HCT116 (cell line): Measurements from ENCODE around the gene MSMB. TPM values are rescaled to one million over a fixed set of nuclear protein-coding genes. Genes with fewer than 3 reads are reported as not detected.

Experiments
- ATAC-seq: fragments of 200-7000 bp; cut with Tn5 transposase; 2 replicates; pipeline ENCODE4 v1.9.1; 2020; ENCODE audit warnings: mild to moderate bottlenecking, moderate library complexity
- BruUV-seq: library from RNA; stranded (reverse); fragments of 400-500 nt; replicated peaks from 2 replicates; lab custom pipeline; 2021; lab: Mats Ljungman, UMichigan
- CTCF ChIA-PET: fragments of 300-600 bp; sonication (Branson Sonifier 250); formaldehyde crosslinking; loops from one replicate; lab custom pipeline; 2021; ENCODE audit warnings: antibody characterized with exemption; lab: Charles Lee
- POLR2A ChIA-PET: fragments of 300-600, 350-600 bp; sonication (Branson Sonifier 250); formaldehyde crosslinking; loops from one replicate; lab custom pipeline; 2021; ENCODE audit warnings: antibody characterized with exemption; lab: Charles Lee
- RAD21 ChIA-PET, 2 experiments: fragments of 300-600 bp; sonication (Branson Sonifier 250); formaldehyde crosslinking; loops; one replicate each; lab custom pipeline; 2023; ENCODE audit warnings: low total read pairs in 2 of 2; ENCODE audit not compliant: uncharacterized antibody in 2 of 2, unreplicated experiment in 2 of 2, low non-redundant PET in 1 of 2; lab: Charles Lee
- DNase-seq: peaks from one replicate; pipeline ENCODE4 v3.0.0-alpha.2; 2010; ENCODE audit warnings: low read depth, low spot score
- H2AFZ ChIP-seq: fragments of 200-600 bp; shearing (Covaris generic), sonication (generic); 2 replicates; pipeline ENCODE4 v1.6.1; 2017; ENCODE audit warnings: low read depth, mixed run types, mixed read lengths, antibody characterized with exemption, low read length; ENCODE audit not compliant: poor library complexity, severe bottlenecking
- H3K27ac ChIP-seq: 2 replicates; pipeline ENCODE4 v1.5.1; 2012; ENCODE audit warnings: low read depth, low read length
- H3K27me3 ChIP-seq: fragments of 200-600 bp; sonication (generic); 2 replicates; pipeline ENCODE4 v1.6.1; 2016; ENCODE audit warnings: mixed run types, low read length, mixed read lengths; ENCODE audit not compliant: insufficient read depth
- H3K36me3 ChIP-seq, 2 experiments: fragments of 200-500 bp in 1 of 2; fragments of 200-600 bp in 1 of 2; sonication (Bioruptor generic) in 1 of 2; sonication (generic) in 1 of 2; 2 replicates each; pipeline versions ENCODE4 v1.5.1 to v1.6.1; 2014 to 2016; ENCODE audit warnings: low read length in 2 of 2, inconsistent platforms in 1 of 2, mixed read lengths in 1 of 2, mixed run types in 1 of 2; ENCODE audit not compliant: insufficient read depth in 2 of 2, control insufficient read depth in 1 of 2
- H3K4me1 ChIP-seq, 2 experiments: fragments of 200-600 bp in 1 of 2; sonication (generic) in 1 of 2; 2 replicates each; pipeline versions ENCODE4 v1.5.1 to v1.6.1; 2012 to 2017; ENCODE audit warnings: low read length in 2 of 2, inconsistent platforms in 1 of 2, mild to moderate bottlenecking in 1 of 2, mixed read lengths in 1 of 2, mixed run types in 1 of 2, moderate library complexity in 1 of 2; ENCODE audit not compliant: insufficient read depth in 2 of 2, control insufficient read depth in 1 of 2
- H3K4me2 ChIP-seq: fragments of 200-600 bp; sonication (generic); 2 replicates; pipeline ENCODE4 v1.6.1; 2017; ENCODE audit warnings: mixed run types, low read length, mixed read lengths
- H3K4me3 ChIP-seq, 2 experiments: fragments of 200-600 bp in 1 of 2; sonication (generic) in 1 of 2; replicated peaks in 1 of 2; 2 replicates each; pipeline ENCODE4 v1.5.1; 2011 to 2016; ENCODE audit warnings: low read length in 2 of 2, control low read depth in 1 of 2, low read depth in 1 of 2, mild to moderate bottlenecking in 1 of 2, mixed read lengths in 1 of 2, mixed run types in 1 of 2
- H3K79me2 ChIP-seq: fragments of 200-600 bp; sonication (generic); 2 replicates; pipeline ENCODE4 v1.6.1; 2017; ENCODE audit warnings: mild to moderate bottlenecking, mixed run types, low read length, moderate library complexity, mixed read lengths; ENCODE audit not compliant: insufficient read depth
- H3K9ac ChIP-seq: fragments of 200-600 bp; sonication (generic); 2 replicates; pipeline ENCODE4 v1.6.1; 2016; ENCODE audit warnings: low read length, mixed read lengths
- H3K9me2 ChIP-seq: fragments of 200-600 bp; sonication (generic), shearing (Covaris generic); 2 replicates; pipeline ENCODE4 v1.6.1; 2017; ENCODE audit warnings: mixed run types, mild to moderate bottlenecking, moderate library complexity; ENCODE audit not compliant: insufficient read depth
- H3K9me3 ChIP-seq, 2 experiments: fragments of 200-500 bp in 1 of 2; fragments of 200-600 bp in 1 of 2; sonication (Bioruptor generic) in 1 of 2; sonication (generic) in 1 of 2; 2 replicates each; pipeline ENCODE4 v1.6.1; 2014 to 2017; ENCODE audit warnings: low read length in 2 of 2, mixed read lengths in 2 of 2, inconsistent platforms in 1 of 2, low read depth in 1 of 2, mild to moderate bottlenecking in 1 of 2, mixed run types in 1 of 2, moderate library complexity in 1 of 2; ENCODE audit not compliant: control insufficient read depth in 1 of 2, insufficient read depth in 1 of 2
- H4K20me1 ChIP-seq: fragments of 200-600 bp; sonication (generic), shearing (Covaris generic); 2 replicates; pipeline ENCODE4 v1.6.1; 2017; ENCODE audit warnings: mixed run types, mild to moderate bottlenecking, moderate library complexity; ENCODE audit not compliant: insufficient read depth
- ATF3 ChIP-seq: IDR thresholded peaks from 2 replicates; pipeline ENCODE4 v1.6.1; 2012
- CEBPB ChIP-seq: IDR thresholded peaks from 2 replicates; pipeline ENCODE4 v1.6.1; 2012; ENCODE audit warnings: low read depth
- ELF1 ChIP-seq: IDR thresholded peaks from 2 replicates; pipeline ENCODE4 v1.6.1; 2012; ENCODE audit warnings: low read depth, borderline replicate concordance
- EZH2phosphoT487 ChIP-seq: fragments of 200-600 bp; IDR thresholded peaks from 2 replicates; pipeline ENCODE4 v1.6.1; 2018; ENCODE audit warnings: antibody characterized with exemption, borderline replicate concordance
- JUND ChIP-seq: IDR thresholded peaks from 2 replicates; pipeline ENCODE4 v1.6.1; 2012
- POLR2A ChIP-seq: IDR thresholded peaks from 2 replicates; pipeline ENCODE4 v1.7.0; 2011; ENCODE audit warnings: borderline replicate concordance; ENCODE audit not compliant: insufficient read depth, insufficient read length; ENCODE audit errors: extremely low read depth
- RAD21 ChIP-seq: IDR thresholded peaks from 2 replicates; pipeline ENCODE4 v1.6.1; 2012; ENCODE audit warnings: low read depth, mild to moderate bottlenecking
- SP1 ChIP-seq: IDR thresholded peaks from 2 replicates; pipeline ENCODE4 v1.6.1; 2012; ENCODE audit warnings: low read depth
- TCF7L2 ChIP-seq: IDR thresholded peaks from 2 replicates; pipeline ENCODE4 v1.7.0; 2011; ENCODE audit warnings: borderline replicate concordance, inconsistent platforms; ENCODE audit not compliant: insufficient read depth, insufficient read length; ENCODE audit errors: extremely low read depth
- ZBTB33 ChIP-seq: IDR thresholded peaks from 2 replicates; pipeline ENCODE4 v1.6.1; 2011; ENCODE audit warnings: mild to moderate bottlenecking, low read length, moderate library complexity; ENCODE audit not compliant: insufficient replicate concordance; ENCODE audit errors: extremely low read depth
- ZFX ChIP-seq: fragments of 450-650 bp; IDR thresholded peaks from 2 replicates; pipeline ENCODE4 v1.6.1; 2017
- ZNF274 ChIP-seq: fragments of 200-500 bp; sonication (Bioruptor generic); IDR thresholded peaks from 2 replicates; pipeline ENCODE4 v1.6.1; 2014; ENCODE audit warnings: mild to moderate bottlenecking, low read depth, low read length, inconsistent platforms
- intact Hi-C: fragments of 100-400 bp; cut with micrococcal nuclease; formaldehyde crosslinking; loops from 2 replicates; pipeline ENCODE4 v1.10.0; 2022
- total RNA-seq: library from RNA; stranded (reverse); gene quantifications from one replicate; pipeline ENCODE4 v1.2.1, GENCODE V29; 2021; ENCODE audit not compliant: unreplicated experiment

MSMB gene
- total RNA-seq, 1 experiment from 2014 or later, result not detected

DNA sequence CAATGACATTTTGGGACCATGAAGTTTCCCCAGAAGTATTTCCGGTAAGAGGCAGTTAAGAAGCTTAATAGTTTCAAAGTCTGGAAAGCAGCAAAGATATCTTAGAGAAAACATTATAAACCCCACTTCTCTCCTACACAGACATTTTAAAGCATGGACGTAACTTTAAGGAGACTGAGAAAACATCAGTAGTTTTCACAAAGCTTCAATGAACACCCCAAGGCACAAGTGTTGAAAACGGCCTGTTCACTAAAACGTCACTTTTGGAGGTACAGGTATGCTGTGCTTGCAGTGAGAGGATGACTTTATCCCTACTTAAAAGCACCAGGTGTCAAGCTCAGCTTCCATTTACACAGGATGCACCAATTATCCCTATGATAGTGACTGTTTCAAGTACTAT, 40.7 kb downstream of the MSMB start:
- Histone ChIP-seq H3K9me2 (no peaks in the 10 kb centered on the region), H3K27ac (no peak overlapping the region), H3K27me3 (no peaks in the 10 kb centered on the region), H3K4me1 (no peaks in the 10 kb centered on the region), H4K20me1 (peaks cover 8% of the 10 kb centered on the region; the same call in 1 of the 2 replicates), H3K4me3 (no peak overlapping the region), H3K9ac (no peak overlapping the region), H3K79me2 (peaks cover 30% of the 10 kb centered on the region), H3K4me2 (no peak overlapping the region), H2AFZ (no peak overlapping the region), H3K36me3 (peaks cover 46 to 79% of the 10 kb centered on the region in 2 experiments; a peak in 3 of 4 replicates), H3K9me3 (no peaks in the 10 kb centered on the region)
- CTCF ChIA-PET, result no interaction called here
- BruUV-seq, result TSS peak; percentile 31
- no peak for DNase-seq
- RAD21 ChIA-PET, result no interaction called here
- ATAC-seq, result no peak
- no peak for TF ChIP-seq RAD21
- no peak for TF ChIP-seq EZH2phosphoT487
- TF ChIP-seq ATF3, result no peak
- no peak for TF ChIP-seq ZBTB33
- no peak for TF ChIP-seq TCF7L2
- TF ChIP-seq SP1, result no peak
- TF ChIP-seq CEBPB, result no peak
- no peak for TF ChIP-seq JUND
- no peak for TF ChIP-seq ZFX
- TF ChIP-seq ZNF274, result no peak
- no peak for TF ChIP-seq POLR2A
- TF ChIP-seq ELF1, result no peak
- POLR2A ChIA-PET, result interaction anchor here (1.2 kb wide), 1 partner anchor 12 kb away, joined by 4 read pairs; no protein-coding TSS in a partner anchor
- intact Hi-C loops, result no loop called here
